ENCODE data around the gene GRM7. TPM values are rescaled to one million over a fixed set of nuclear protein-coding genes. Genes with fewer than 3 reads are reported as not detected.

The GRM7 gene
- total and polyA plus RNA-seq, 8 donors, result 0.05 to 2.2 TPM; not detected in 6

DNA sequence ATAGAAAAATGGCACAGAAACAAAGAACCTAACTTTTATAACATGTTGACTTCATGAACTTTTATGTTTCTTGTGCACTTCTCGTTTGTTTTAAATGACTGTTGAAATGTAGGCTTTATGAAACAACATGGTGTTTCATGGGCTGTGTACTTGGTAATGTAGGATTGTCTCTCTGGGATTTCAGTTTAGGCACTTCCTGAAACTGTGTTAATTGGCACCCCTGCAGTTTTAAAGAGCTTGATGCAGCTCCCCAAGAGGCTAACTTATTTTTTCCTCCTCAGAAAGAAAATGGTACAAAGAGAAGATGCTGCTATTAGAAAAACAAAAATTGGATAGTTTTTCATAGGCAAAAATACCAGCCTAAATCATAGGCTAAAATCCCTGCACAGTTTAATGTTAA lies 239.2 kb downstream of the GRM7 start:
- TF ChIP-seq POLR2AphosphoS5 (IDR thresholded peaks at IDR 0.05) (no peak), EP300 (IDR thresholded peaks at IDR 0.05) (no peak), POLR2A (IDR thresholded peaks at IDR 0.05) (no peak)
- TF ChIP-seq, protein P1, sequence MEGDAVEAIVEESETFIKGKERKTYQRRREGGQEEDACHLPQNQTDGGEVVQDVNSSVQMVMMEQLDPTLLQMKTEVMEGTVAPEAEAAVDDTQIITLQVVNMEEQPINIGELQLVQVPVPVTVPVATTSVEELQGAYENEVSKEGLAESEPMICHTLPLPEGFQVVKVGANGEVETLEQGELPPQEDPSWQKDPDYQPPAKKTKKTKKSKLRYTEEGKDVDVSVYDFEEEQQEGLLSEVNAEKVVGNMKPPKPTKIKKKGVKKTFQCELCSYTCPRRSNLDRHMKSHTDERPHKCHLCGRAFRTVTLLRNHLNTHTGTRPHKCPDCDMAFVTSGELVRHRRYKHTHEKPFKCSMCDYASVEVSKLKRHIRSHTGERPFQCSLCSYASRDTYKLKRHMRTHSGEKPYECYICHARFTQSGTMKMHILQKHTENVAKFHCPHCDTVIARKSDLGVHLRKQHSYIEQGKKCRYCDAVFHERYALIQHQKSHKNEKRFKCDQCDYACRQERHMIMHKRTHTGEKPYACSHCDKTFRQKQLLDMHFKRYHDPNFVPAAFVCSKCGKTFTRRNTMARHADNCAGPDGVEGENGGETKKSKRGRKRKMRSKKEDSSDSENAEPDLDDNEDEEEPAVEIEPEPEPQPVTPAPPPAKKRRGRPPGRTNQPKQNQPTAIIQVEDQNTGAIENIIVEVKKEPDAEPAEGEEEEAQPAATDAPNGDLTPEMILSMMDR (IDR thresholded peaks at IDR 0.05), result no peak
- H3K9me3 ChIP-seq, result peaks cover 5 to 7% (median 6%) of the 10 kb centered on the region in 4 donors
- H3K27me3 ChIP-seq, result no peaks in the 10 kb centered on the region
- 81 to 90% (median 86%) methylated on average over 1 of the region's 1 CpG for WGBS, 5 donors
- no peak overlapping the region for H3K4me3 ChIP-seq
- H3K36me3 ChIP-seq, result no peaks in the 10 kb centered on the region
- H3K4me1 ChIP-seq, result no peaks in the 10 kb centered on the region
- intact Hi-C loops (cut with DNase I; ENCODE audit: low total_unique reads), result no loop called here
- no peak overlapping the region for H3K27ac ChIP-seq
- no peak for DNase-seq

DNA sequence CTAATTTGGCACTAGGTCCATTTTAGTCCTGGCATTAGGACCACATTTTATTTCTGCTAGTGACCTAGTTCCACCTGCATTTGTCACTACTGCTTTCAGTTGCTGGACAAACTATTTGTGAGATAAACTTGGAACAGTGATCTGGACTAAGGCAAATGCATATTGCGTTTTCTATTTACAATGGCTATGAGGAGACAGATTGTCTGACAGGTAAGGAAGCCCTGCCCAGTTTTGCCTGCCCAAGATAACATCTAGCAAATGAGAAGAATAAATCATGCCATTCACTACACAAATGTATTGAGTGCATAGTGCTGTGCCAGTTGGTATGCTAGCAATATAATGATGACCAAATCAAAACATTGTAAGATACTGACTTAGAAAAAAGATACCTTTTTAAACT lies 245.7 kb downstream of the GRM7 start:
- peaks cover 0 to 9% (median 2%) of the 10 kb centered on the region in 4 donors for H3K4me1 ChIP-seq
- WGBS, 5 donors, result 18 to 45% (median 37%) methylated on average over 1 of the region's 1 CpG
- DNase-seq, result no peak
- no peaks in the 10 kb centered on the region for H3K27me3 ChIP-seq
- TF ChIP-seq POLR2A (IDR thresholded peaks at IDR 0.05) (no peak), POLR2AphosphoS5 (IDR thresholded peaks at IDR 0.05) (no peak), EP300 (IDR thresholded peaks at IDR 0.05) (no peak)
- TF ChIP-seq, protein P1 (IDR thresholded peaks at IDR 0.05), result no peak
- no peak overlapping the region for H3K4me3 ChIP-seq
- no peak overlapping the region for H3K27ac ChIP-seq
- intact Hi-C loops (cut with DNase I; ENCODE audit: low total_unique reads), result no loop called here
- no peaks in the 10 kb centered on the region for H3K36me3 ChIP-seq
- peaks cover 5 to 7% (median 6%) of the 10 kb centered on the region in 4 donors for H3K9me3 ChIP-seq

DNA sequence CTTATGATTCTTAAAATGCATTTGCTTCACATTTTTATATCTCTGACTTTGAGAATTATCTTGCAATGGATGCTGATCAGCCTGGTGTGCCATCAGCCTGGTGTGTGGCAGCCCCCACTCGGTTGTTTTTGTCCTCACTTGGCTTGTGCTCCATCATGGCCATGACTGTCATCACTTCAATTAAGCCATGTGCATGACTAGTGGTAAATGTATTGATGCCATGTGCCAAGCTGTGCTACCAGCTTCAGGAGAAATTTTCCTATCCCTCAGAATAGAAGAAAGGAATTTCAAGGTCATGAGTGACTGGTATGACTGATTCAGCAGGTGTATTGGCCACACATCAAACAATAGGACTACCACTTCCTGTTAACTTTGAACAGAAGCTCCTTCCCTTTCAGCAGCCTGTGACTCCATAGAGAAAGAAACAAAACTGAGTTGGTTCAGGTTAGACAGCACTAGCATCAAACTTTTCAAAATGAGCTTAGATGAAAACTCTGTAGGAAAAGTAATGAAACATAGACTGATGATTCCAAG lies 251.7 kb downstream of the GRM7 start:
- Histone ChIP-seq H3K4me3 (no peak overlapping the region), H3K36me3 (no peaks in the 10 kb centered on the region), H3K27ac (no peak overlapping the region), H3K4me1 (no peaks in the 10 kb centered on the region), H3K9me3 (no peaks in the 10 kb centered on the region), H3K27me3 (no peaks in the 10 kb centered on the region)
- 53 to 97% (median 90%) methylated on average over 1 of the region's 1 CpG for WGBS, 5 donors
- intact Hi-C loops (cut with DNase I; ENCODE audit: low total_unique reads), result no loop called here
- TF ChIP-seq POLR2AphosphoS5 (IDR thresholded peaks at IDR 0.05) (no peak), EP300 (IDR thresholded peaks at IDR 0.05) (no peak), POLR2A (IDR thresholded peaks at IDR 0.05) (no peak)
- TF ChIP-seq, protein P1 (IDR thresholded peaks at IDR 0.05), result no peak
- DNase-seq, result no peak

DNA sequence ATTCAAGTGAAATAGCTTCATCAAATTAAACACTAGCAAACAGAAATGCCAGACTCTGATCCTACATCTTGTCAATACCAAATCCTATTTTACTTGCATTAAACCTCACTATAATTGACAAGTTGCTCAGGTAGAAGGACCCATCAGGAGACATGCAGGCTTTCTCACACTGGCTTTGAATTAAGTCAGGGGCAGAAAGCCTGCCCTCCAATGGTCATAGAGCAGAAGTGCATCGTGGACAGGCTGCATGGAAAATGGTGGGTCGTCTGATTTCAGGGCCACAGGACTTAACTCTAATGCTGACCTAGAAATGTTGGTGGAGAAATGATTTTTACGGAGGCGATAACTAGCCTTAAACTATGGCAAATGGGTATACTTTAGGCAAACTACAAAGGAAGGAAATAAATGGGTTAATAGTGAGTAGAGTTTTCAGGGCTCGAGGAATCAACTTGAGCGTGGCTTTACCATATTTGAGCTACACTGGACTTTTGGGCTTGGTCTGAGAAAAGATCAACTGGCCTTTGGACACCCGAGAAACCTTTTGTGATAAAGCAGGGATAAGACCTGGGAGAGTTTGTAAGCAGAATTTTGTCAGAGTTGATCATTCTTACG lies 283.9 kb downstream of the GRM7 start:
- H3K36me3 ChIP-seq, result no peaks in the 10 kb centered on the region
- H3K27ac ChIP-seq, result no peak overlapping the region
- WGBS, 5 donors, result 63 to 70% (median 68%) methylated on average over 8 of the region's 8 CpGs
- H3K4me1 ChIP-seq, result no peaks in the 10 kb centered on the region
- DNase-seq, result peak in 1 of 2 donors; percentile 7
- intact Hi-C loops (cut with DNase I; ENCODE audit: low total_unique reads), result no loop called here
- no peaks in the 10 kb centered on the region for H3K27me3 ChIP-seq
- H3K4me3 ChIP-seq, result no peak overlapping the region
- no peak for TF ChIP-seq POLR2A (IDR thresholded peaks at IDR 0.05)
- no peak for TF ChIP-seq POLR2AphosphoS5 (IDR thresholded peaks at IDR 0.05)
- no peak for TF ChIP-seq EP300 (IDR thresholded peaks at IDR 0.05)
- TF ChIP-seq, protein P1 (IDR thresholded peaks at IDR 0.05), result peak in 4 of 7 experiments; percentile 14 to 30 (median 22)
- H3K9me3 ChIP-seq, result no peaks in the 10 kb centered on the region
